NCI-H2227 (cell line): ENCODE measurements around the gene PREB.

ENCODE experiments used
- DNase-seq: peaks from one replicate; lab custom pipeline; 2025; ENCODE audit not compliant: unreplicated experiment; lab: John Stamatoyannopoulos, UW

PREB gene

GRCh38 chr2:27083410-27084296, 50.8 kb downstream of the PREB start:
- DNase-seq, result no peak

GRCh38 chr2:27082773-27083409, 51.5 kb downstream of the PREB start:
- no peak for DNase-seq

- DNase-seq, result no peak
Observed at GRCh38 chr2:27081984-27082772, 52.3 kb downstream of the PREB start.
